HepG2 (cell line): ENCODE measurements around the gene ZNF180. TPM values are rescaled to one million over a fixed set of nuclear protein-coding genes. Genes with fewer than 3 reads are reported as not detected.

Experiments
- BRD4 ChIP-seq: sonication (generic); formaldehyde crosslinking; IDR thresholded peaks from 2 replicates; pipeline ENCODE4 v1.4.0; 2020; ENCODE audit warnings: missing genetic modification reagents
- FOXM1 ChIP-seq: sonication (generic); formaldehyde crosslinking; IDR thresholded peaks from 2 replicates; pipeline ENCODE4 v1.5.0; 2020; ENCODE audit warnings: missing genetic modification reagents
- FOXO1 ChIP-seq: sonication (generic); formaldehyde crosslinking; IDR thresholded peaks from 2 replicates; pipeline ENCODE4 v1.4.0; 2020; ENCODE audit warnings: missing genetic modification reagents
- FOXO4 ChIP-seq: sonication (generic); formaldehyde crosslinking; conservative IDR thresholded peaks from 2 replicates; pipeline ENCODE4 v1.8.1; 2023; ENCODE audit warnings: missing genetic modification reagents
- HDAC2 ChIP-seq: sonication (generic); formaldehyde crosslinking; IDR thresholded peaks from 2 replicates; pipeline ENCODE4 v1.4.0; 2020; ENCODE audit warnings: missing genetic modification reagents
- JDP2 ChIP-seq: sonication (generic); formaldehyde crosslinking; IDR thresholded peaks from 2 replicates; pipeline ENCODE4 v1.8.1; 2022; ENCODE audit warnings: missing genetic modification reagents, borderline replicate concordance
- KLF9 ChIP-seq: IDR thresholded peaks from 2 replicates; pipeline ENCODE4 v1.6.1; 2016; ENCODE audit warnings: low read depth
- MAFF ChIP-seq: IDR thresholded peaks from 2 replicates; pipeline ENCODE4 v1.6.1; 2011; ENCODE audit warnings: low read depth, low read length, improper control_type of control experiment
- NFRKB ChIP-seq: fragments of 450-650 bp; IDR thresholded peaks from 2 replicates; pipeline ENCODE4 v1.6.1; 2017
- NR2C2 ChIP-seq: sonication (generic); formaldehyde crosslinking; IDR thresholded peaks from 2 replicates; pipeline ENCODE4 v1.4.0; 2020; ENCODE audit warnings: missing genetic modification reagents, mild to moderate bottlenecking, moderate library complexity, borderline replicate concordance
- PATZ1 ChIP-seq: sonication (generic); formaldehyde crosslinking; IDR thresholded peaks from 2 replicates; pipeline ENCODE4 v1.4.0; 2020; ENCODE audit warnings: missing genetic modification reagents
- PRDM15 ChIP-seq: sonication (generic); formaldehyde crosslinking; IDR thresholded peaks from 2 replicates; pipeline ENCODE4 v1.4.0; 2020; ENCODE audit warnings: missing genetic modification reagents
- SRF ChIP-seq: IDR thresholded peaks from 2 replicates; pipeline ENCODE4 v1.6.1; 2011; ENCODE audit warnings: mild to moderate bottlenecking, low read depth, low read length, moderate library complexity
- YEATS2 ChIP-seq: sonication (generic); formaldehyde crosslinking; IDR thresholded peaks from 2 replicates; pipeline ENCODE4 v1.4.0; 2020; ENCODE audit warnings: missing genetic modification reagents, borderline replicate concordance
- ZC3H4 ChIP-seq: sonication (generic); formaldehyde crosslinking; IDR thresholded peaks from 2 replicates; pipeline ENCODE4 v1.4.0; 2020; ENCODE audit warnings: missing genetic modification reagents, borderline replicate concordance
- ZNF292 ChIP-seq: sonication (generic); formaldehyde crosslinking; IDR thresholded peaks from 2 replicates; pipeline ENCODE4 v1.8.1; 2022; ENCODE audit warnings: mild to moderate bottlenecking, low read depth, missing genetic modification reagents, borderline replicate concordance
- ZNF333 ChIP-seq: sonication (generic); formaldehyde crosslinking; IDR thresholded peaks from 2 replicates; pipeline ENCODE4 v1.4.0; 2020; ENCODE audit warnings: mild to moderate bottlenecking, missing genetic modification reagents, borderline replicate concordance
- ZNF430 ChIP-seq: sonication (generic); formaldehyde crosslinking; IDR thresholded peaks from 2 replicates; pipeline ENCODE4 v1.9.0; 2021; ENCODE audit warnings: mild to moderate bottlenecking, missing genetic modification reagents
- ZNF737 ChIP-seq: sonication (generic); formaldehyde crosslinking; IDR thresholded peaks from 2 replicates; pipeline ENCODE4 v1.5.0; 2020; ENCODE audit warnings: missing genetic modification reagents, mild to moderate bottlenecking, borderline replicate concordance
- ZNF878 ChIP-seq: sonication (generic); formaldehyde crosslinking; IDR thresholded peaks from 2 replicates; pipeline ENCODE4 v1.8.1; 2023; ENCODE audit warnings: mild to moderate bottlenecking, missing genetic modification reagents, moderate library complexity
- polyA plus RNA-seq, 8 experiments: library from polyadenylated mRNA; depleted of rRNA in 3 of 8; stranded (reverse) in 7 of 8; unstranded in 1 of 8; fragments of >200 nt; fragmentation: Illumina TruSeq in 4 of 8; extraction: Trizol in 4 of 8; gene quantifications; 2 replicates each; pipeline versions ENCODE4 v1.2.1 to v1.2.3, GENCODE V29; 2011 to 2016; ENCODE audit warnings: low read depth in 4 of 8, missing spikeins in 1 of 8, mixed read lengths in 1 of 8; ENCODE audit not compliant: insufficient read depth in 1 of 8
- total RNA-seq, 5 experiments: library from RNA; depleted of rRNA; stranded (reverse); fragments of >200 nt; fragmentation: Illumina TruSeq; extraction: Trizol; gene quantifications; 2 replicates each; pipeline ENCODE4 v1.2.3, GENCODE V29; 2016; ENCODE audit warnings: low read depth in 1 of 5
- TF ChIP-seq, protein P1 (sequence below): conservative IDR thresholded peaks from 2 replicates; pipeline ENCODE4 v1.6.1; 2018; ENCODE audit warnings: missing genetic modification reagents

Gene ZNF180
- total and polyA plus RNA-seq, 2 of the 13 experiments (the other 11 are each of a cell fraction or from before 2014, with no cell fraction given), result 0.92 to 9.3 TPM

- TF ChIP-seq PRDM15 (CRISPR knock-in tag), result no peak
- peak; percentile 95 for TF ChIP-seq ZNF430
- peak; percentile 41; the same call in 1 of the 2 replicates for TF ChIP-seq FOXM1
- TF ChIP-seq MAFF, result no peak
- no peak; the same call in 1 of the 2 replicates for TF ChIP-seq JDP2 (CRISPR knock-in tag)
- peak; percentile 51; the same call in 1 of the 2 replicates for TF ChIP-seq HDAC2 (CRISPR knock-in tag)
- TF ChIP-seq YEATS2 (CRISPR knock-in tag), result peak; percentile 93
- TF ChIP-seq BRD4, result peak; percentile 82
- peak; percentile 50; the same call in 1 of the 2 replicates for TF ChIP-seq ZNF292 (CRISPR knock-in tag)
- TF ChIP-seq KLF9 (CRISPR knock-in tag), result peak; percentile 76; the same call in 1 of the 2 replicates
- 0 out of 2 replicates have a peak, but pooled peaks have one; percentile 63 for TF ChIP-seq ZNF878 (CRISPR knock-in tag)
- peak; percentile 97 for TF ChIP-seq NR2C2 (CRISPR knock-in tag)
- peak; percentile 69; the same call in 1 of the 2 replicates for TF ChIP-seq ZNF737 (CRISPR knock-in tag)
- no peak for TF ChIP-seq SRF
- TF ChIP-seq, protein P1, sequence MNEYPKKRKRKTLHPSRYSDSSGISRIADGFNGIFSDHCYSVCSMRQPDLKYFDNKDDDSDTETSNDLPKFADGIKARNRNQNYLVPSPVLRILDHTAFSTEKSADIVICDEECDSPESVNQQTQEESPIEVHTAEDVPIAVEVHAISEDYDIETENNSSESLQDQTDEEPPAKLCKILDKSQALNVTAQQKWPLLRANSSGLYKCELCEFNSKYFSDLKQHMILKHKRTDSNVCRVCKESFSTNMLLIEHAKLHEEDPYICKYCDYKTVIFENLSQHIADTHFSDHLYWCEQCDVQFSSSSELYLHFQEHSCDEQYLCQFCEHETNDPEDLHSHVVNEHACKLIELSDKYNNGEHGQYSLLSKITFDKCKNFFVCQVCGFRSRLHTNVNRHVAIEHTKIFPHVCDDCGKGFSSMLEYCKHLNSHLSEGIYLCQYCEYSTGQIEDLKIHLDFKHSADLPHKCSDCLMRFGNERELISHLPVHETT, result peak; percentile 67
- peak; percentile 98 for TF ChIP-seq ZNF333 (CRISPR knock-in tag)
- no peak; the same call in 1 of the 2 replicates for TF ChIP-seq FOXO1 (CRISPR knock-in tag)
- TF ChIP-seq NFRKB, result no peak
- TF ChIP-seq PATZ1 (CRISPR knock-in tag), result peak; percentile 92
- TF ChIP-seq FOXO4 (CRISPR knock-in tag), result 0 out of 2 replicates have a peak, but pooled peaks have one; percentile 63
- peak; percentile 51; the same call in 1 of the 2 replicates for TF ChIP-seq ZC3H4
Observed at GRCh38 chr19:44499962-44500949, at the start of gene ZNF180 (continued).
